LNCAP (cell line): ENCODE measurements around the gene DAW1.

Source experiments
- TF ChIP-seq, protein P1 (sequence below): fragments of 450-650 bp; IDR thresholded peaks from 2 replicates; pipeline ENCODE4 v1.5.1; 2017; ENCODE audit warnings: mild to moderate bottlenecking

Gene DAW1

GRCh38 chr2:227828477-227828912, 42.9 kb upstream of the DAW1 start:
- TF ChIP-seq, protein P1, sequence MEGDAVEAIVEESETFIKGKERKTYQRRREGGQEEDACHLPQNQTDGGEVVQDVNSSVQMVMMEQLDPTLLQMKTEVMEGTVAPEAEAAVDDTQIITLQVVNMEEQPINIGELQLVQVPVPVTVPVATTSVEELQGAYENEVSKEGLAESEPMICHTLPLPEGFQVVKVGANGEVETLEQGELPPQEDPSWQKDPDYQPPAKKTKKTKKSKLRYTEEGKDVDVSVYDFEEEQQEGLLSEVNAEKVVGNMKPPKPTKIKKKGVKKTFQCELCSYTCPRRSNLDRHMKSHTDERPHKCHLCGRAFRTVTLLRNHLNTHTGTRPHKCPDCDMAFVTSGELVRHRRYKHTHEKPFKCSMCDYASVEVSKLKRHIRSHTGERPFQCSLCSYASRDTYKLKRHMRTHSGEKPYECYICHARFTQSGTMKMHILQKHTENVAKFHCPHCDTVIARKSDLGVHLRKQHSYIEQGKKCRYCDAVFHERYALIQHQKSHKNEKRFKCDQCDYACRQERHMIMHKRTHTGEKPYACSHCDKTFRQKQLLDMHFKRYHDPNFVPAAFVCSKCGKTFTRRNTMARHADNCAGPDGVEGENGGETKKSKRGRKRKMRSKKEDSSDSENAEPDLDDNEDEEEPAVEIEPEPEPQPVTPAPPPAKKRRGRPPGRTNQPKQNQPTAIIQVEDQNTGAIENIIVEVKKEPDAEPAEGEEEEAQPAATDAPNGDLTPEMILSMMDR: no peak

- TF ChIP-seq, protein P1: no peak
Observed at GRCh38 chr2:227829337-227829736, 42.1 kb upstream of the DAW1 start.

- TF ChIP-seq, protein P1: no peak
Observed at GRCh38 chr2:227834423-227834822, 37.0 kb upstream of the DAW1 start.

GRCh38 chr2:227834916-227835650, 36.3 kb upstream of the DAW1 start:
- TF ChIP-seq, protein P1: no peak

DNA sequence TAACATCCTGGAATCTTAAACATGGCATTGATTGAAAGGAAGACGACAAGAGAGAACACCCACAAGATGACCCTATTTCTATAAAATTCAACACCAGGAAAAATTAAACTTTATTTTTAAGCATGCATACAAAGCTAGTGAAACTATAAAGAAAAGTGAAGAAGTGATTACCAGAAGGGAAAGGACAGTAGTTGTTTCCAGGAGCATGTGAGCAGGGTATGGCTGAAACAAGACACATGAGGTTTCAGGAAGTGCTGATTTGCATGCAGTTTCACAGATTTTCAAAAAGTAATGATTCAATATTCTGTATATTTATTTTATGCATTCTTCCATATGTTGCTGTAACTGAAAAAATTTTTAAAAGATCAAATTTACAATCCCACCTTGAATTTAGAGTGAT, 24.6 kb upstream of the DAW1 start:
- TF ChIP-seq, protein P1: no peak

DNA sequence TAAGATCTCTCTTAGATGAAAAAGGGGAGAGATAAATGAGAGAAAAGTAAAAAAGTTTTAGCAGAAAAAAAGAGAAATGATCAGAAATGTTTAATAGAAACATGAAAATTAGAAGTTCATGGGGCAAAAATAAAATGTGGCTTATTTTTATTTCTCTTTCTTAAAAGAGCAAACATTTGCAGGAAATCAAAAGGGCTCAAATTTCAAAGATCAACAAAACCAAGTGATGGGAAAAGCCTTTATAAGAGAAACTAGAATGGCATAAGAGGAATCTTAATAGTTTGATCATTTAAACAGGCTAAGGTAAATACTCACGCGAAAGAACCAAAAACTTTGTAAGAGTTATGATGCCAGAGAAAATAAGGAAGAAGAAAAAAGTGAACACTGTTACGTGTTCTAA, 23.3 kb upstream of the DAW1 start:
- TF ChIP-seq, protein P1: no peak

GRCh38 chr2:227848586-227848985, 22.8 kb upstream of the DAW1 start:
- TF ChIP-seq, protein P1: no peak

DNA sequence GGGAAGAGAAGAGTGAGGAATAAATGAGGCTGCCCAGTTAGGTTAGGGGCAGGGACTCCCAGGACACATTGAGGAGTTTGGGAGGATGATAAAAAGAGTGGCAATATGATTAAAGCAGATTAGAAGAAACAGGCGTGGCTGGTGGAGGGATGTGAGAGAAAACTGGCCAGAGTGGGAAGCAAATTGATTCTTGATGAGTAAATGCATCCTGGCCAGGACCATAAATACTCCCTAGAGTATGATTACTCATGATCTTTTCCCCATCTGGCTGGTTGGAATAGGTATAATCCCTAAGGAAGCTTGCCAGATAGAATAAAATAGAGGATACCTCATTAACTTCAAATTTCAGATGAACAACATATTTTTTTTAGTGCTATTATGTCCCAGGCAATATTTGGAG, 21.5 kb upstream of the DAW1 start:
- TF ChIP-seq, protein P1: no peak
